ENCODE data around the gene SIT1.
A peak's percentile ranks its signal among the peaks of the same experiment; 100 is the strongest.
"Not testable (repeated sequence)": the region's sequence is repeated elsewhere in the genome, so short reads cannot be mapped to it uniquely, and the experiment has no call there.

The SIT1 gene

GRCh38 chr9:35637427-35637955 lies 13.2 kb downstream of the SIT1 start:
- not testable (repeated sequence) for DNase-seq (ENCODE audit: low read depth in 2 of 2)

- DNase-seq (ENCODE audit: low read depth in 2 of 2) = not testable (repeated sequence)
Observed at GRCh38 chr9:35636877-35637246, 13.9 kb downstream of the SIT1 start.

- DNase-seq (ENCODE audit: low read depth in 2 of 2) = no peak
Observed at GRCh38 chr9:35636135-35636876, 14.4 kb downstream of the SIT1 start.

GRCh38 chr9:35635730-35636129 lies 15.0 kb downstream of the SIT1 start:
- no peak for DNase-seq (ENCODE audit: low read depth in 2 of 2)

GRCh38 chr9:35629597-35629996 lies 21.1 kb downstream of the SIT1 start:
- DNase-seq (ENCODE audit: low read depth in 2 of 2) = no peak

- DNase-seq (ENCODE audit: low read depth in 2 of 2) = no peak
Observed at GRCh38 chr9:35628389-35628991, 22.2 kb downstream of the SIT1 start.

GRCh38 chr9:35627575-35627974 lies 23.2 kb downstream of the SIT1 start:
- no peak for DNase-seq (ENCODE audit: low read depth in 2 of 2)

- DNase-seq (ENCODE audit: low read depth in 2 of 2) = no peak
Observed at GRCh38 chr9:35619800-35620158, 31.0 kb downstream of the SIT1 start.

- DNase-seq (ENCODE audit: low read depth in 2 of 2) = no peak
Observed at GRCh38 chr9:35618854-35619799, 31.6 kb downstream of the SIT1 start.

- DNase-seq (ENCODE audit: low read depth in 2 of 2) = no peak
Observed at GRCh38 chr9:35618325-35618727, 32.4 kb downstream of the SIT1 start, which contains the start of gene CD72. TSS of gene CD72 (minus strand) at chr9:35618413. CDS start at chr9:35618303, 110 bp downstream.

GRCh38 chr9:35617548-35617947 lies 33.2 kb downstream of the SIT1 start:
- DNase-seq (ENCODE audit: low read depth in 2 of 2) = no peak

- DNase-seq (ENCODE audit: low read depth in 2 of 2) = peak; percentile 22 to 29
Observed at GRCh38 chr9:35616681-35617459, 33.9 kb downstream of the SIT1 start.

GRCh38 chr9:35615981-35616680 lies 34.6 kb downstream of the SIT1 start:
- no peak for DNase-seq (ENCODE audit: low read depth in 2 of 2)

GRCh38 chr9:35612843-35613242 lies 37.9 kb downstream of the SIT1 start:
- no peak for DNase-seq (ENCODE audit: low read depth in 2 of 2)

- not testable (repeated sequence) for DNase-seq (ENCODE audit: low read depth in 2 of 2)
Observed at GRCh38 chr9:35612066-35612465, 38.7 kb downstream of the SIT1 start.

GRCh38 chr9:35611230-35611797 lies 39.4 kb downstream of the SIT1 start:
- peak in 1 of 2 donors; percentile 38 for DNase-seq (ENCODE audit: low read depth in 2 of 2)

GRCh38 chr9:35609820-35610163 lies 40.9 kb downstream of the SIT1 start:
- no peak for DNase-seq (ENCODE audit: low read depth in 2 of 2)

- no peak for DNase-seq (ENCODE audit: low read depth in 2 of 2)
Observed at GRCh38 chr9:35609001-35609819, 41.5 kb downstream of the SIT1 start.

GRCh38 chr9:35608221-35608620 lies 42.5 kb downstream of the SIT1 start:
- DNase-seq (ENCODE audit: low read depth in 2 of 2) = no peak

GRCh38 chr9:35606726-35607125 lies 44.0 kb downstream of the SIT1 start:
- DNase-seq (ENCODE audit: low read depth in 2 of 2) = no peak
